GM19324 (cell line): ENCODE data around the gene DCPS.
"Not testable (repeated sequence)": the region's sequence is repeated elsewhere in the genome, so short reads cannot be mapped to it uniquely, and the experiment has no call there.

Source experiments
- ATAC-seq: cut with Tn5 transposase; IDR thresholded peaks from one replicate; pipeline ENCODE4 v1.9.1; 2021; ENCODE audit warnings: mild to moderate bottlenecking, moderate library complexity; ENCODE audit not compliant: unreplicated experiment, low FRiP score

DCPS gene

DNA sequence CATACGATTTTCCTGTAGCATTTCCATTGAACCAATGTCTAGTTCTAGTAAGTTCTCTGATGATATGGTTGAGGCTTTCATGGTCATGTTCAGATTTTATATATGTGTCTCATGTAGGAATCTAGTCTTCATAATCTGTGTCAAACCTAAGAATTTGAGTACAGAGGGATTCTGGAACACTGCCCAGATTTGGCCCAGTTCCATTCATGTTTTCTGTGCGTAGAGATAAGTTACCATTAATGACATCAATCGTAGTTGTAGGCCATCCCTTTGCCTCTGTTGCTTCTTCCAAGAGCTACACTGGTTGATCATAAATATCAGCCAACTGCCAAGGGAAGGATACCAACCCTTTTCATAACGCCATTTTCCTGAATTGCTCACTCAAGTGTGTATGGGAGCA is 74.9 kb downstream of the DCPS start:
- ATAC-seq: no peak

- ATAC-seq: no peak
Observed at GRCh38 chr11:126380909-126381308, 77.0 kb downstream of the DCPS start.

- ATAC-seq: not testable (repeated sequence)
Observed at GRCh38 chr11:126381960-126382359, 78.1 kb downstream of the DCPS start.

DNA sequence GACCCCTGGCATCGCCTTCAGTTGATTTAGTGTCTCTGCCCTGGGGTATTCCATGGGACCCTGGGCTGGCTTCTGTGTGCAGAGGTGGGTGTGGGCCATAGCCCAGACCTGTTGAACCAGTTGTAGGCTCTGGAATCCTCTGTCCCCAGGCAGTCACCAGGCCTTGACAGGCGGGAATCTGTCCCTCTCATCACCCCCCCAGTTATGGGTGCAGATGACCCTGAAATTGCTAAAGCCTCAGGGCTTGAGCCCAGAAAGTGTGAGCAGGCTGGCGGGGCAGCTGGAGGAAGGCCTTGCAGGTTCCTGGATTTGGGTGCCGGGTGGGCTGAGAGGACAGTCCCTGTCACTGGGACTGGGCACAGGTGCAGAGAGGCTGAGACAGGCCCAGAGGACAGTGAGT is 78.8 kb downstream of the DCPS start:
- not testable (repeated sequence) for ATAC-seq

- no peak for ATAC-seq
Observed at GRCh38 chr11:126383339-126384335, 79.8 kb downstream of the DCPS start.

DNA sequence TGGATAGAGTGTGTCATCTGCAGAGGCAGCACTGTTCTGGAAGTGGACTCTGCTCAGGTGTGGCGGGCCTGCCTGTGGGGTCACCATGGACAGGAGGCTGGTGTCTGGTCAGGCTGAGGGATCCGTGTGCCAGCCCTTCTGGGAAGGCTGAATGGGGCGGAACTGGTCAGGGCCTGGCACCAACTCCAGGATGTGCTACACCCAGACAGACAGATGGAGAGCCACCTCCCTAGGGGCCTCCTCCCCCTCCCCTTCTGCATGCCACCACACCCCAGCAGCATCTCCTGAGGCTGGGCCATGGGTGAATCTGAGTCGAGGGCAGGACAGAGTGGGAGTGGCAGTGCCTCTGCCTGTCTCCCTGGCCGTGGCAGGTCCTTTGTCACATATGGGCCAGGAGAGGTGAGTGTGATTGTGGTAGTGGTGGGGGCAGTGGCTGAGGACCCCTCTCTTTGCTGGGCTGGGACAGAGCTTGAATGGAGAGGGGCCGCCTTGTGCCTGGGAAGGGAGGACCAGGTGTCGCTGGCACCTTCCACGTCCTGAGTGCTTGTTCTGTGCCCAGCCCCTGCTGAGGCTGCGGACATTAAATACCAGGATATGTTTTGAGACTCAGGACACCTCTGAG is 80.7 kb downstream of the DCPS start:
- ATAC-seq: no peak

- ATAC-seq: no peak
Observed at GRCh38 chr11:126385991-126386728, 82.3 kb downstream of the DCPS start.

- not testable (repeated sequence) for ATAC-seq
Observed at GRCh38 chr11:126386729-126387071, 82.8 kb downstream of the DCPS start.

GRCh38 chr11:126387857-126388256 is 84.0 kb downstream of the DCPS start:
- no peak for ATAC-seq

GRCh38 chr11:126390272-126390867 is 86.5 kb downstream of the DCPS start:
- no peak for ATAC-seq

- ATAC-seq: no peak
Observed at GRCh38 chr11:126391286-126391954, 87.6 kb downstream of the DCPS start.

DNA sequence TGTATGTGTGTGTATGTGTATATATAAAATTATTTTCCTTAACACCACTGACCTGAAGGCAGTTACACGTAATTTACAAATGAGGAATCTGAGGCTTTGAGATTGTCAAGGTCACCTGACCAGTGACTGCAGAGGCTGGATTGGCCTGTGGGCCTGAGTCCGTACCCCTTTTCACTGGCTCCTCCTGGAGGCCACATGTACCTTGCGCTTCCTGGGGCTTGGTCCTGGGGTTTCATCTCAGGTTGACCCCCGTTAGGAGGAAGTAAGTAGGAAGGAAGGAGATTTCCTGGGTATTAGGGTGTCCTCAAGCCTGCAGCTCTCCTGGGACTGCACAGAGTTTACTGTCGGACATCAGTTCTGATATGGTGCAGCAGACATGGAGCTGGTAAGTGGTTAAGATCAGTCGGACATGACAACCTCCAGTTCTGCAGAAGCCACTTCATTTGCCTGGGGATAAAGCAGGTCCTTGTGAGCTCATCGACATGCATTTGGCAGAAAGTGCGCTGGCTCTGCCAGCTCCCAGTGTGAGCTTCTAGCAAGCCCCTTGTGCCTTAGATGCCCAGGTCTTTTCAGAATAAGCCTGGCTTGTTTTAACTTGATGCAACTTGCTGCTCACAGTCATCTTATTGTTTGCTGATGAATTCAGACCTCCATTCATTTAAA is 88.2 kb downstream of the DCPS start:
- peak; percentile 68 for ATAC-seq

GRCh38 chr11:126392633-126393013 is 88.8 kb downstream of the DCPS start:
- no peak for ATAC-seq

DNA sequence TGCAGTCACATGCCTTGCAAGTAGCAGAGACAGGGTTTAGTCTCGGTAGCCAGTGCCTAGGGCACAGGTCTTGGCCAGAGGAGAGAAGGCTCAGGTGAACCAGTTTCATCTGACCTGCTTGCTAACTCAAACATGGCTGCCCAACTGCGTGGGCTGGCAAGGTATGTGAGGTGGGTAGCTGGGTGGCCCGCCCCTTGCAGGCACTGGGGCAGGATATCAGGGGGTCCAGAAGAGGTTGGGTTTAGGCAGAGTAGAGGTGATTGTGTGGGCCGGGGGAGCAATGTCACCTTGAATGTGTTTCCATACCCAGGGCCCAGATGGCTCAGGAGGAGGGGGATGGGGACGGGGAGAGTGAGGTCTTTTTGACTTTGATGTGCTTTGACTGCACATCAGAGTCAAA is 89.3 kb downstream of the DCPS start:
- no peak for ATAC-seq

DNA sequence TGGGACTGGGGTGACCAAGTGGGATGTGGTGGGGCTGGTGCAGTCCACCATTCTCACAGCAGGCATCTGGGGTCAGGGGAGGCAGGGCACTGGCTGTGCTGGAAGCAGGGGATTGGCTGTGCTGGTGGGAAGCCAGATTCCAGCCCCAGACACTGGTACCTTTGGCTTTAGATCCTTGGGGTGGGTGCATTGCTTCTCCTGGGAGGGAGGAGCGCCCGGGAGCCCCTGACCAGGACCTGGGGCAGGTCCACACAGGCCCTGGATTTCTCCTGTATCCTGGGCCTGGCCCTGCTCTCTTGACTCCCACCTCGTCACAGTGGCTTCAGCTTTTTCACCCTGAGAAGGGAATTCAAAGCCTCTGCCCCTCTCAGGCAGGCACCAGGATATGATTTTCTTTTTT is 90.2 kb downstream of the DCPS start:
- ATAC-seq: no peak

GRCh38 chr11:126394634-126395072 is 90.8 kb downstream of the DCPS start:
- not testable (repeated sequence) for ATAC-seq
